Measurements from ENCODE around the gene WDR90.
A peak's percentile ranks its signal among the peaks of the same experiment; 100 is the strongest.

WDR90 gene

DNA sequence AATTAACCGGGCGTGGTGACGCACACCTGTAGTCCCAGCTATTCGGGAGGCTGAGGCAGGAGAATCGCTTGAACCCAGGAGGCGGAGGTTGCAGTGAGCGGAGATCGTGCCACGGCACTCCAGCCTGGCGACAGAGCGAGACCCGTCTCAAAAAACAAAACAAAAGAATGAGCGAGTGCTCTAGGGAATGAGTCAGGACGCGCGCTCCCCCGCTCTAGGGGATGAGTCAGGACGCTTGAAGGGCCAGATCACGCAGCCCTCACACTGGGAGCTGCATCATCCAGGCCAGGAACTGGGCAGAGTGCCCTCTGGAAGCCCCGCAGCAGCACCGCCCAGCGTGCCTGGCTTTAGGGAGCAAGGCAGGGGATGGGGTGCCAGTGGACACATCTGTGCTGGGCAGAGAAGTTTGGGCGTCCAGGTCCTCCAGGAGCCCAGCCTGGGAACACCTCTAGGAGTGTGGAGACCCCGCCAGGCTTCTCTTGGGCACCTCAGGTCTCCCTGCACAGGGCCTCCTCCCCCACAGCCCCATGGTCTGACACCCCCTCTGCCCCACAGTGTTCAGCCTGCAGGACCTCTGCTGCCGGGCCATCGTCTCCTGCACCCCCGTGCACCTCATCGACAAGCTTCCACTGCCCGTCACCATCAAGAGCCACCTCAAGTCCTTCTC, 22.2 kb upstream of the WDR90 start:
- no peak for DNase-seq

DNA sequence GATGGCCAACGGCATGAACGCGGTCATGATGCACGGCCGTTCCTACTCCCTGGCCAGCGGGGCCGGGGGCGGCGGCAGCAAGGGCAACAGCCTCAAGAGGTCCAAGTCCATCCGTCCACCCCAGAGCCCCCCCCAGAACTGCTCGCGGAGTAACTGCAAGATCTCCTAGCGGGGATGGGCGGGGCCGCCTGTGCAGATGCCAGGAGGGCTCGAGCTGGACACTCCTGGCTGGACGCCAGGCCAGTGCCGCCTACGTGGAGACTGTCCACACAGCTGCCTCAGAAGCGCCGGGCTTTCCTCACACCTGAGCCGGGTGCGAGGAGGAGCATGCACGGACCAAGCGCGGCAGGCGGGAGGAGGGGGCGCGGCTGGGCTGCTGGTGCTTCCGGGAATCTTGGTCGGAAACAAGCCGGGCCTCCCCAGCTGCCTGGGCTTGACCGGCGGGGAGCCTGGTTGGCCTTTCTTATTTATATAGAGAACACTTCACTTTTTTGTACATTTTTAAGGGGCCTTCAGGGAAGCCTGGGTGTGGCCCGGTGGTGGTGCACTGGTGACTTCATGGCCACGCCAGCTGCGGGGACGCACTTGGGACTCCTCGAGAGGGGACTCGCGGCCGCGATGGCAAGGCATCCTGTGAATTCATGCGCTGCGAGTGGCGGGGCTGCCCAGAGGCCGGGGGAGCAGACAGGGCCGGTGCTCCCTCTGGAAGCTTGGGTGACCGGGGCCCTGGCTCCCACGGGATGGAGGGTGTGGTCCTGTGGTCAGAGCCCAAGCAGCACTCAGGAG, 21.5 kb upstream of the WDR90 start:
- peak; percentile 92 for DNase-seq

DNA sequence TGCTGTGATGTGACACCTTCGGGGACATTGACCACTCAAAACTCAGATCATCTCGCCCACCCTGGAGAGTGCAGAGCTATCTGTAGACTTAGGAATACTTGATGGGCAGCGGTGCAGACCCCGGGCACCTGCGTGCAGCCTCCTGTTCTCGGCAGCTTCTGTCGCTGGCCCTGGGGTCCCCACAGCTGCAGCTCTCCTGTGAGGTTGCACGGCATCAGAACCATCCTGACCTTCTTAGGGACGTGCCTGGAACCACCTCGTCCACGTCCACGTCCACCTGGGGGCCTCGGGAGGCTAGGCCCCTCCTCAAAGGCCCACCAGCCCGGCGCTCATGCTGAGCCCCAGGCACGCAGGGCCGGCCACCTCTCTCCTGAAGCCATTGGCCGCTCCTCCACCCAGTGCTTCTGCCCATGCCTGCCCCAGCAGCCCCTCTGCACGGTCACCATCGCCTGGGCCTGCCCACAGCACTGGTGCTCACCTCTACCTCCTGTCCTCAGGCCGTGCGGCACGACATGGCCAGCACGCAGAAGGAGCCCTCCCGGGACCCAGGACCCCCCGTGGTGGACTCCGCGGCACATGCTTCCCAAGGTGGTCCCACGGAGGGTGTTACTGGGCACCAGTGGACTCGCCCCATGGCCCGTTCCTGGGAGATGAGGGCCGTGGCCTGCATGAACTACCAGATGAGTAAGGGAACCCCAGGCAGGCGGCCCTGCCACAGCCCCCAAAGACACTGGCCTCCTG, 20.7 kb upstream of the WDR90 start:
- DNase-seq = no peak

DNA sequence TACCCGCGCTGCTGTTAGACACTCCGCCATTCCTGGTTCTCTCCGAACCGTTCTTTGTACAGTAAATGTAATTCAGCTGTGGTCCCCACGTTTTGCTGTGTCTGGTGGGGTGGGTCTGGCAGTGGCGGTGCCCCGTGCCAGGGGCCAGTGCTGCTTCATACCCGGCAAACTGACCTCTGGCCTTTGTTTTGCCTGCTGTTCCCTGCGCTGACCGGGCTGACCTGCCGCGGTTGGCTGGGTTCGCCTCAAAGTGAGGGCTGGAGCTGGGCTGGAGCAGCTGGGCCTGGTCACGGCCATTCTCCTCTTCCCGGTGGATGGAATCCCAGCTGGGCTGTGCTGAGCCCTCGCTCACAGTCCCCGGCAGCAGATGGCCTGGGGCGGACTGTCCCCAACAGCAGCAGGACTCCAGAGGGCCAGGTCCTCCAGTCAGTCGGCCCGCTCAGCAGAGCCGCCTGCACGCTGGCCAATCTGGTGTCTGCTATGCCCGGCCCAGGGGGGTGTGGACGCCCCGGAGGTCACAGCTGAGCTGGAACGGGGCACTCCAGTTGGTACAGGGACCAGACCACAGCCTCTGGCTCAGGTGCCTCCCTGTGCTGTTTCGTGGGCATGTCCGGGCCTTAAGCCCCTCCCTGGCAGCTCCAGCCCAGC, 19.9 kb upstream of the WDR90 start:
- DNase-seq = no peak

DNA sequence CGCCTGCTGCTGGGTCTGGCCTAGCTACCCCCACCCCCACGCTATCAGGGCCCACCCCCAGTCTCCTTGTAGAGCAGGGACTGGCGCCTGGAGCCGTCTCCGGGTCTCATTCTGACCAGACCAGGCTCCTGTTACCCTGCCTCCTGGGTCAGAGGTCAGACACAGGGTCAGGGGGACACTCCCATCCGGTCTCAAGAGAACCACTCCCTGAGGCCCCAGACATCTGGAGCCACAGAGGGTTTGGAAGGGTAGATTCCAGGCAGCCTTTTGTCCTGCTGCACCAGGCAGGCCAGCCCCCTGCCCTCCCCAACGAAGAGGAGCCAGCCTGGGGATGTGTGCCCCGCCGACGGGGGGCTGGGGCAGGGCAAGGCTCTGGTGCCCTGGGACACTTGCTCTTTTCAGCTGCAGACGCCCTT, 19.3 kb upstream of the WDR90 start:
- DNase-seq = no peak

DNA sequence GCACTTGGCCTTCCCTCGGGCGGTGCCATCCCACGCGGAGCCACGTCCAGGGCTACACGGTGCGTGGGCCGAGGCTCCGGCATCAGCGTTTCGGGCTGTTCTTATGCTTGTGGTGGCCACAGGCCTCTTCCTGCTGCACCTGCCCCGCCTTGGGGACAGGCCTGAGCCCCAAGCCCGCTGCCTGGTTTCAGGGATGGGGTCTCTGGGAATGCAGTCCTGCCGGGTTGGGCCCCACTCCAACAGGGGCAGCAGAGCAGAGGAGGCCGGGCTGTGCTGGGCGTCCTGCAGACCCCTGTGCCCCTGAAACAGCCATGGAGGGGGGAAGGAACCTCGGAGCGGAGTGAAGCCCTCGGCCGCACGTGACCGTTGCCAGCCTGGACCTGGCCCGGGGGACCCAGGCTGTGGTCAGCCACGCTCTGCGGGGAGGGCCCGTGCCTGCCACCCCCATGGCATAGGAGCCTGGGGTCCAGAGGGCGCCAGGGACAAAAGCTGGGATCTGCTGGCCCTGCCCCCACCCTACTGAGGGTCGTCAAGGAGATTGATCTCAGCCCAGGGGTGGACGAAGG, 18.8 kb upstream of the WDR90 start:
- DNase-seq = no peak

DNA sequence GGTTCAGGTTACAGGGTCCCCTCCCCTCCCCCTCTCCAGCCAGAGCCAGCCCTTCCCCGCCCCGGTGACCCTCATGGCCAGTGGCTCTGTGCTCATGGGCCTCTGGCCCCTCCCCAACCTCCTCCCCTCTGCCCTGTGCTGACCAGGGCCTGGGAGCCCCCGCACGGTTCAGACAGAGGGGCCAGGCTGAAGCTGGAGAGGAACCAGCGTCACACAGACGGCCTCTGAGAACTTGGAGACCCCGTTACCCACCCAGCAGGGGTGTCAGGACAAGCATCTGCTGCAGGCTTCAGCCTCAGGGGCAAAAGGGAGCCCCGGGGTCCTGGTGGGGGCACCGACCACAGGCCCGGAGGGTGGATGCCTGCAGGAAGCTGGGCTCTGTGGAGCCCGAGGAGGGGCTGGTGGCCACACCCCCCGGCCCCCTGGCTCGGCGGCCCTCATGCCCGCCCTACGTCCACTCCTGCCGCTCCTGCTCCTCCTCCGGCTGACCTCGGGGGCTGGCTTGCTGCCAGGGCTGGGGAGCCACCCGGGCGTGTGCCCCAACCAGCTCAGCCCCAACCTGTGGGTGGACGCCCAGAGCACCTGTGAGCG, 18.3 kb upstream of the WDR90 start, which contains the start of gene WFIKKN1:
Gene WFIKKN1 (plus strand): TSS at position 171 of the 591 bp plus-strand sequence. CDS start 269 bp downstream, at position 440.
- DNase-seq = no peak

DNA sequence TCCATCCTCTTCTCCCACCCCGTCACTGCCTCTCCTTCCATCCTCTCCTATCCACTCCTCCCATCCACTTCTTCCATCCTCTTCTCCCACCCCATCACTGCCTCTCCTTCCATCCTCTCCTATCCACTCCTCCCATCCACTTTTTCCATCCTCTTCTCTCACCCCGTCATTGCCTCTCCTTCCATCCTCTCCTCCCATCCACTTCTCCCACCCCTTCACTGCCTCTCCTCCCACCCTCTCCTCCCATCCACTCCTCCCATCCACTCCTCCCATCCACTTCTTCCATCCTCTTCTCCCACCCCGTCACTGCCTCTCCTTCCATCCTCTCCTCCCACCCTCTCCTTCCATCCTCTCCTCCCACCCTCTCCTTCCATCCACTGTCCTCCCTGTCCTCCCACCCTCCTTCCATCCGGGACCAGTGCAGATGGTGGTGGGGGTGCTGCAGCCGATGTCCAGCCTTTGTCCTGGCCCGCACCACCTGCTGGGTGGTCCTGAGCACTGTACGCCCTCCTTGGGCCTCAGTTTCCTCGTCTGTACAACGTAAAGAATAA, 17.3 kb upstream of the WDR90 start:
- no peak for DNase-seq

DNA sequence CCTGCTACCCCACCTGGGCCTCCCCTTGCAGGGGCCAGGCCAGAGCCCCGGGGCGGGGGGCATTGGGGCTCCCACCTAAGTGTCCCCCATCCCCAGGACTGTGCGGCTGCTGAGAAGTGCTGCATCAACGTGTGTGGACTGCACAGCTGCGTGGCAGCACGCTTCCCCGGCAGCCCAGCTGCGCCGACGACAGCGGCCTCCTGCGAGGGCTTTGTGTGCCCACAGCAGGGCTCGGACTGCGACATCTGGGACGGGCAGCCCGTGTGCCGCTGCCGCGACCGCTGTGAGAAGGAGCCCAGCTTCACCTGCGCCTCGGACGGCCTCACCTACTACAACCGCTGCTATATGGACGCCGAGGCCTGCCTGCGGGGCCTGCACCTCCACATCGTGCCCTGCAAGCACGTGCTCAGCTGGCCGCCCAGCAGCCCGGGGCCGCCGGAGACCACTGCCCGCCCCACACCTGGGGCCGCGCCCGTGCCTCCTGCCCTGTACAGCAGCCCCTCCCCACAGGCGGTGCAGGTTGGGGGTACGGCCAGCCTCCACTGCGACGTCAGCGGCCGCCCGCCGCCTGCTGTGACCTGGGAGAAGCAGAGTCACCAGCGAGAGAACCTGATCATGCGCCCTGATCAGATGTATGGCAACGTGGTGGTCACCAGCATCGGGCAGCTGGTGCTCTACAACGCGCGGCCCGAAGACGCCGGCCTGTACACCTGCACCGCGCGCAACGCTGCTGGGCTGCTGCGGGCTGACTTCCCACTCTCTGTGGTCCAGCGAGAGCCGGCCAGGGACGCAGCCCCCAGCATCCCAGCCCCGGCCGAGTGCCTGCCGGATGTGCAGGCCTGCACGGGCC, 16.5 kb upstream of the WDR90 start:
- DNase-seq = no peak

DNA sequence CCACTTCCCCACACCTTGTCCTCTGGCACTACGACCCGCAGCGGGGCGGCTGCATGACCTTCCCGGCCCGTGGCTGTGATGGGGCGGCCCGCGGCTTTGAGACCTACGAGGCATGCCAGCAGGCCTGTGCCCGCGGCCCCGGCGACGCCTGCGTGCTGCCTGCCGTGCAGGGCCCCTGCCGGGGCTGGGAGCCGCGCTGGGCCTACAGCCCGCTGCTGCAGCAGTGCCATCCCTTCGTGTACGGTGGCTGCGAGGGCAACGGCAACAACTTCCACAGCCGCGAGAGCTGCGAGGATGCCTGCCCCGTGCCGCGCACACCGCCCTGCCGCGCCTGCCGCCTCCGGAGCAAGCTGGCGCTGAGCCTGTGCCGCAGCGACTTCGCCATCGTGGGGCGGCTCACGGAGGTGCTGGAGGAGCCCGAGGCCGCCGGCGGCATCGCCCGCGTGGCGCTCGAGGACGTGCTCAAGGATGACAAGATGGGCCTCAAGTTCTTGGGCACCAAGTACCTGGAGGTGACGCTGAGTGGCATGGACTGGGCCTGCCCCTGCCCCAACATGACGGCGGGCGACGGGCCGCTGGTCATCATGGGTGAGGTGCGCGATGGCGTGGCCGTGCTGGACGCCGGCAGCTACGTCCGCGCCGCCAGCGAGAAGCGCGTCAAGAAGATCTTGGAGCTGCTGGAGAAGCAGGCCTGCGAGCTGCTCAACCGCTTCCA, 15.7 kb upstream of the WDR90 start:
- DNase-seq = no peak

DNA sequence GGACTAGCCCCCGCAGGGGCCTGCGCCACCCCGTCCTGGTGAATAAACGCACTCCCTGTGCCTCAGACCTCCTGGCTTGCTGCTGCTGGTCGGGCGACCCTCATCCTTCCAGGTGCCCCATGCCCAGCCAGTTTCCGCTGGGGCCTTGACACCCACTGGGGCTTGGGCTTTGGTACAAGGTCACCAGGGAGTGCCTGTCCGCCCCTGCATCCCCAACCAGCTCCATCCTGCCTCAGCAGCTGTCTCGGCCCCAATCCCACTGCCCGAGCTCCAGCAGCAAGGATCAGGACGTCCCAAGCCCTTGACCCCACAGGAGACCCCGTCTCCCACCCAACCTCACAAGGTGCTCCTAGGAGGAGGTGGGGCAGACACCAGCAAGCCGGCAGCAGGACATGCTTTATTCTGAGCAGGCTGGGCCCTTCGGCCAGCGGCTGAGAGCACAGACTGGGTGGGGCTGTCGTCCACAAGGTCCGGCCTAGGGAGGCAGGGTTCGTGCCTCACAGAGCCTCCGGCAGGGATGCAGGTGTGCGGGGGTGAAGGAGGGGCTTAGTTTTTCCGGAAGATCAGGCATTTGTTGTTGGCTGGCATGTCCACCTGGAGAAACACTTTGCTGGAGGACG, 15.0 kb upstream of the WDR90 start:
- no peak for DNase-seq

DNA sequence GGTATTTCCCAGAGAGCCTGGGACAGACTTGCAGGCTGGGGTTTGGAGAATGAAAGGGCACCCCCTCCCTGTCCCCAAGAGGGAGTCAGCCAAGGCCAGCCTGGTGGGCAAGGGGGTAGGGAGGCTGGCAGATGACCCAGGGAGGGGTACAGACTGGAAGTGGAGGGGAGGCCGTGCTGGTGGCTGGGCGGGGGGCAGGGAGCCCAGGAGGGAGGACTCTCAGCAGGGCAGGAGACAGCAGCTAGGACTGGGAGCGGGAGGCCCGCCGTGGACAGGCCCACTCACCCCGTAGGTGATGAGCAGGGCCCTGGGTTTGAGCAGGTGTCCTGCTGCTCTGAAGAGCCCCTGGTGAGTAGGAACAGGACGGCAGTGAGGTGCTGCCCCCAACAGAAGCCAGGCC, 14.2 kb upstream of the WDR90 start:
- no peak for DNase-seq

DNA sequence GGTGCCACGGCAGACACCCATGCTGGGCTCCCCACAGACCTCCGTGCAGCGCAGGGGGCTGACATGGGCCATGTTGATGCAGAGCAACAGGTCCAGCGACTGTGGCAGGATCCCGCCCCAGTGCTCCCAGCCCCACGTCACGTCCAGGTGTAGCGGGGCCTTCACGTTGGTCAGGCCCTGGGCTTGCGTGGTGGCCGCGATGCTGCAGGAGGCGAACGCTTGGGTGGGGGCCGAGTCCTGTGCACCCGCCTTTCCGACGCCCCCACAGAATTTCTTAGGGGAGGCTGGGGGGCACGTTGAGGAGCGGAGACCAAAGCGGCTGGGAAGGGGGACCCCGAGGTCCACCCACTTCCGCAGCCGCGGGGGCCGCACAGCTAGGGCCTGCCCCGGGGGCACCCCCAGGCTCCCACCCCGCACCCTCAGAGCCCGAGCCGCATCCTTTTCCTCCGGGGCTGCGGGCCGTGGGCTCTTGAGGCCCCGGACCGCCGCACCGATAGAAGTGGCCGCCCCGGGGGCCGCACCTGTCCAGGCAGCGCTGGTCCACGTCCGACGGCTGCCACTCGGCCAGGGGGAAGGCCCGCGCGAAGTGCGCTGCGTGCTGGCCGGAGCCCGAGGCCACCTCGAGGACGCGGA, 13.5 kb upstream of the WDR90 start:
- no peak for DNase-seq

DNA sequence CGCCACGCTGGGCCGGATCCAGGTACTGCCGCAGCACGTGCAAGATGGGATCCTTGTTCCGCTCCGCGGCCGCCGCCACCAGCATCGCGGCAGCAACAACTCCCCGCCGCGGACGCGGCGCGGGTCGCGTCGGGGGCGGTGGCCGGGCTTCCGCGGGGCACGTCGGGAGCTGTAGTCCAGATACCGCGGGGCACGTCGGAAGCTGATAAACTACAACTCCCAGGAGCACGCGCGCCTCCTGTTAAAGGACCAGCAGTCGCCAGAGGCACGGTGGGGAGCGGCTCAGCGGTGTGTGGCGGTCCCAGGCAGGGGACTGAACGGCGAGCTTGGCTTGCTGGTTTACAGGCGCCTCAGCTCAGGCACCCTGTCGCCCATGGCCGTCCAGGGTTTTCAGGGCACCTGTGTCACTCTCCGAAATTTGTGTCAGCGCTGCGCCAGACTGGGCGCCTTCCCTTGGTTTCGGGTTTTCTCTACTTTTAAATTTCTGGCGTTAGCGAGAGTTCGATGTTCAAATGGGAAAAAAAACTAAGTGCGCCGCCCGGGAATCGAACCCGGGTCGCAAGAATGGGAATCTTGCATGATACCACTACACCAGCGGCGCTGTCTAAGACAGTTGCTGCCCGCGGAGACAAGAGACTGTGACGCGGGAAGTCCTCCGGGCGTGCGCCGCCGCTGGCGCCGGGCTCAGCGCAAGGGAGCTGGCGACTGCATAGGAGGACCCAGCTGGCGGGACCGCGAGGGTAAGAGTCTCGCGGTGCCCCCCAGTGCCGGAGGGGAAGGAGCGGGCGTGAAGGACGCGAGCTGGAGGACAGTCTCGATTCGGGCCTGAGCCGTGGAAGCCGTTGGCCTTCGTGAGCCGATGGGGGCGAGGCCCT, 12.7 kb upstream of the WDR90 start, which contains the start of gene METTL26:
Gene METTL26 (minus strand): TSS at position 100 of the 875 bp plus-strand sequence. CDS start 15 bp downstream, at position 85.
- DNase-seq = peak; percentile 93

DNA sequence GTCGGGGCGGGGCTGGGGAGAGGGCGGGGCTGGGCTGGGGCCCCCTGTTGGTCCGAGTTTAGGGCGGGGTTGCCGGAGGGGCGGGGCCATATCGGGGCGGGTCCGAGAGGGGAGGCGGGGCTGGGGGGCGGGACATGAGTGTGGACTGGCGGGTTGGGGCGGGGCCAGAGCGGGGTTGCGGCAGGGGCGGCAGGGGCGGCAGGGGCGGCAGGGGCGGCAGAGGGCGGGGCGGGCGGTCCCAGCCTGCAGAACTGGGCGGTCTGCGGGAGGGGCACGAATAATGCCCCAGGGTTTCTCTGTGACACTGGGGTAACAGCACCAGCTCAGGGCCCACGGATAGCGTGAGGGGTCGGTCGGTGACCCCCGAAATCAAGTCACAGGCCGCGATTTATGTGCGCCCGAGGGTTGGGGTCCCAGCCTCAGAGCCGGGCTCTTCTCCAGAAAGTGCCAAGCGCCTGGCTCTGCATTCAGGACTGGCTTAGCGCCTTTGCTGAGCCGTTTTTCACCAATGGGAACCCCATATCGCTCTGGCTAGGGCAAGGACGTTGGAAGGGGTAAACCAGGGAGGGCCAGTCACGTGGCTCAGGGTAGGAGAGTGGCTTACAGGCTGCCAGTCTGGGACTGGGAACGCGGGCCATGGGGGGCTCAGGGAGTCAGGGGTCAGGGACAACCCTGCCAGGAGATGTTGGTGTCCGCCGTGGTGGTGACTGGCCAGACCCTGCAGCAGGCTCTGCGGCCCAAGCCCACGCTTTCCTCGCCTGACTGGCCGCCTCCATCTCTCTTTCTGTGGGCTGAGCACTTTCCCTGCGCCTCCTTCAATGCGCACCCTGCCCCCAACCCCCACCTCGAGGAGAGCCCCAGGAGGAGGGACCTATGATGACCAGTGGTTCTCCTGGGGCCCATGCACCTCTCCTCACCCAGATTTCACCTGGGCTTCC, 11.8 kb upstream of the WDR90 start:
- peak; percentile 66 for DNase-seq

DNA sequence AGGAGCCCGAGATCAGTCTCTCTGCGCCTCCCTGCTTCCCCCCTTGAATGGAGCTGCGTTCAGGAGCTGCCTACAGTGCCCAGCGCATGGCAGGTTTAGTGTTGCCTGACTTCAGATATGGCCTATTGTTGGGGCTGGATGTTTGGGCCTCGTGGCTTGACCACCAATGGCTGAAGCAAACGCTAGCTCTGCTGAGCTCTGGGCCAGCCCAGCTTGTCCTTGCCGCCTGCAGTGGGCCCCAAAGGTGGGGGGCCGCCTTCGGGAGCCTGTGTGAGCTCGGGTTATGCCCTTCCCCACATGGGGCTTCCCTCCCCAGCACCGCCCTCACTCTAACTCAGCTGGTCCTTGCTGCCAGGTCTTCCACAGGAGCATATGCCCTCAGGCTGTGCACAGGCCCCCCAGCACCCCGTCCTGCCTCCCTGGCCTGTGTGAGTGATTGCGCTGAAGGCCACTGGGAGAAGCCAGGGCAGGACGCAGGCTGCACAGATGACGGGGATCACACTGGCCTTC, 11.1 kb upstream of the WDR90 start:
- no peak for DNase-seq

DNA sequence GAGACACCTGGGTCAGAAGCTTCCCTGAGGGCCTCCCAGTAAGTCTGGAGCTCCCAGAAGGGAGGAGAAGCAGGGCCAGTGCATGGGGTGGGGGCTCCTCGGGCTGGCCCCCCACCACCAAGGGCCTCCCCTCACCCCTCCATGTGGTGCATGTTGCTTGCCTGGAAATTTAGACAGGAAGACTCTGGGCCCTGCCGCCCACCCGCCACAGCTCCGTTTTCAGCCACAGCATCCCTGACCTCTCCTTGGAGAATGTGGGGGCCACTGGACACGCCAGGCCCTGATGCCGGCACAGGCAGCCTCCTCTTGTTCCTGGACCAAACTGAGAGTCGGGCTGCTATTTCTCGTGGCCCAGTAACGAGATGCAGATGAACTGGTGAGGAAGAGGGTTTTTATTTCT, 10.3 kb upstream of the WDR90 start:
- no peak for DNase-seq

Measured in NCI-H2029 (cell line).